Nephron progenitor cell (in vitro differentiated cells): ENCODE data around the gene HOXC9.

Source experiments
- DNase-seq: peaks from one replicate; pipeline ENCODE4 v3.0.0; 2021
- H3K27ac Mint-ChIP-seq: 2 replicates; pipeline ENCODE4 v1.8.0; 2021; ENCODE audit warnings: mild to moderate bottlenecking, moderate library complexity, mixed read lengths
- H3K27me3 Mint-ChIP-seq: 2 replicates; pipeline ENCODE4 v1.8.0; 2021; ENCODE audit warnings: mild to moderate bottlenecking, low read depth, mixed read lengths; ENCODE audit not compliant: poor library complexity
- H3K36me3 Mint-ChIP-seq: 2 replicates; pipeline ENCODE4 v1.8.0; 2021; ENCODE audit warnings: low read depth, mixed read lengths
- H3K4me1 Mint-ChIP-seq: 2 replicates; pipeline ENCODE4 v1.8.0; 2021; ENCODE audit warnings: mixed read lengths
- H3K4me3 Mint-ChIP-seq: 2 replicates; pipeline ENCODE4 v1.8.0; 2021; ENCODE audit warnings: mild to moderate bottlenecking, moderate library complexity, mixed read lengths
- H3K9me3 Mint-ChIP-seq: 2 replicates; pipeline ENCODE4 v1.8.0; 2021; ENCODE audit warnings: mild to moderate bottlenecking, moderate library complexity, mixed read lengths
- CTCF ChIP-seq: fragments of 200-600 bp; sonication (generic); IDR thresholded peaks from 2 replicates; pipeline ENCODE4 v1.5.0; 2021; ENCODE audit warnings: antibody characterized with exemption

HOXC9 gene

GRCh38 chr12:53981634-53982565 is 18.1 kb upstream of the HOXC9 start:
- DNase-seq, result no peak
- no peaks in the 10 kb centered on the region for H3K9me3 Mint-ChIP-seq
- TF ChIP-seq CTCF, result no peak
- H3K27me3 Mint-ChIP-seq, result peaks cover 74% of the 10 kb centered on the region
- H3K27ac Mint-ChIP-seq, result peak overlapping the region; percentile 81
- H3K4me3 Mint-ChIP-seq, result peak overlapping the region; percentile 98
- H3K4me1 Mint-ChIP-seq, result peaks cover 78% of the 10 kb centered on the region
- peaks cover 8% of the 10 kb centered on the region for H3K36me3 Mint-ChIP-seq

- peaks cover 18% of the 10 kb centered on the region for H3K36me3 Mint-ChIP-seq
These were observed 17.1 kb upstream of the HOXC9 start for GRCh38 chr12:53982648-53983567.

GRCh38 chr12:53983568-53983949 is 16.4 kb upstream of the HOXC9 start:
- Mint-ChIP-seq H3K36me3 (peaks cover 24% of the 10 kb centered on the region), H3K9me3 (no peaks in the 10 kb centered on the region), H3K4me1 (peaks cover 78% of the 10 kb centered on the region), H3K4me3 (peak overlapping the region; percentile 98), H3K27me3 (peaks cover 64% of the 10 kb centered on the region), H3K27ac (peak overlapping the region; percentile 95)
- no peak for TF ChIP-seq CTCF
- DNase-seq, result no peak

More at GRCh38 chr12:53982648-53983567, 17.1 kb upstream of the HOXC9 start:
- Mint-ChIP-seq H3K27me3 (peaks cover 71% of the 10 kb centered on the region), H3K9me3 (no peaks in the 10 kb centered on the region), H3K27ac (peak overlapping the region; percentile 95), H3K4me1 (peaks cover 78% of the 10 kb centered on the region), H3K4me3 (peak overlapping the region; percentile 98)
- TF ChIP-seq CTCF, result no peak
- DNase-seq, result no peak

GRCh38 chr12:53983950-53984572 is 15.9 kb upstream of the HOXC9 start:
- Mint-ChIP-seq H3K4me1 (peaks cover 78% of the 10 kb centered on the region), H3K27ac (peak overlapping the region; percentile 95), H3K4me3 (peak overlapping the region; percentile 98), H3K9me3 (no peaks in the 10 kb centered on the region), H3K36me3 (peaks cover 28% of the 10 kb centered on the region), H3K27me3 (peaks cover 59% of the 10 kb centered on the region)
- DNase-seq, result no peak
- TF ChIP-seq CTCF, result no peak

- peaks cover 38% of the 10 kb centered on the region for H3K36me3 Mint-ChIP-seq
- peak; percentile 98 for DNase-seq
- H3K4me1 Mint-ChIP-seq, result peaks cover 78% of the 10 kb centered on the region
- no peaks in the 10 kb centered on the region for H3K9me3 Mint-ChIP-seq
- TF ChIP-seq CTCF, result peak; percentile 60
- H3K27me3 Mint-ChIP-seq, result peaks cover 49% of the 10 kb centered on the region
- H3K4me3 Mint-ChIP-seq, result peak within 1 kb of the TSS; percentile 98
- H3K27ac Mint-ChIP-seq, result peak within 1 kb of the TSS; percentile 96
These were observed 14.9 kb upstream of the HOXC9 start, which contains the start of gene HOXC10 for GRCh38 chr12:53984901-53985691. Gene HOXC10, plus strand, starts transcription at chr12:53985146. Its CDS starts 114 bp downstream, at chr12:53985260.
